H9 (cell line): ENCODE measurements around the gene BSN. TPM values are rescaled to one million over a fixed set of nuclear protein-coding genes. Genes with fewer than 3 reads are reported as not detected.

Source experiments
- DNase-seq: peaks from one replicate; pipeline ENCODE4 v3.0.0-alpha.2; 2017
- H2AFZ ChIP-seq: one replicate; pipeline ENCODE4 v1.6.1; 2013; ENCODE audit warnings: mild to moderate bottlenecking, low read length, control low read depth, moderate library complexity
- H2AK5ac ChIP-seq: 2 replicates; pipeline ENCODE4 v1.6.1; 2013; ENCODE audit warnings: low read length, control low read depth, mixed read lengths; ENCODE audit not compliant: insufficient read length
- H2BK120ac ChIP-seq: one replicate; pipeline ENCODE4 v1.6.1; 2013; ENCODE audit warnings: low read depth, mild to moderate bottlenecking, low read length, control low read depth, inconsistent platforms; ENCODE audit not compliant: poor library complexity, severe bottlenecking
- H2BK12ac ChIP-seq: 2 replicates; pipeline ENCODE4 v1.6.1; 2013; ENCODE audit warnings: low read length, control low read depth, mixed read lengths, low read depth; ENCODE audit not compliant: insufficient read length
- H2BK15ac ChIP-seq: 2 replicates; pipeline ENCODE4 v1.6.1; 2013; ENCODE audit warnings: low read depth, low read length, control low read depth
- H2BK20ac ChIP-seq: one replicate; pipeline ENCODE4 v1.6.1; 2013; ENCODE audit warnings: low read depth, mild to moderate bottlenecking, low read length, control low read depth, inconsistent platforms; ENCODE audit not compliant: poor library complexity, severe bottlenecking
- H2BK5ac ChIP-seq: 2 replicates; pipeline ENCODE4 v1.6.1; 2013; ENCODE audit warnings: low read length, control low read depth, mixed read lengths; ENCODE audit not compliant: insufficient read length
- H3K14ac ChIP-seq: 2 replicates; pipeline ENCODE4 v1.6.1; 2013; ENCODE audit warnings: low read length, control low read depth; ENCODE audit not compliant: insufficient read depth
- H3K18ac ChIP-seq: 2 replicates; pipeline ENCODE4 v1.6.1; 2013; ENCODE audit warnings: low read depth, mild to moderate bottlenecking, mixed read lengths, low read length, control low read depth; ENCODE audit not compliant: insufficient read length
- H3K23ac ChIP-seq: 2 replicates; pipeline ENCODE4 v1.6.1; 2013; ENCODE audit warnings: low read length, control low read depth, mixed read lengths, low read depth; ENCODE audit not compliant: insufficient read length
- H3K23me2 ChIP-seq: 2 replicates; pipeline ENCODE4 v1.6.1; 2013; ENCODE audit warnings: low read depth, mild to moderate bottlenecking, mixed read lengths, low read length, control low read depth; ENCODE audit not compliant: insufficient read length, poor library complexity, severe bottlenecking
- H3K27ac ChIP-seq: 2 replicates; pipeline ENCODE4 v1.5.1; 2013; ENCODE audit warnings: low read length, control low read depth, mixed read lengths, low read depth; ENCODE audit not compliant: insufficient read length
- H3K27me3 ChIP-seq: 2 replicates; pipeline ENCODE4 v1.6.1; 2013; ENCODE audit warnings: low read length, control low read depth, inconsistent platforms; ENCODE audit not compliant: insufficient read depth
- H3K4ac ChIP-seq: 2 replicates; pipeline ENCODE4 v1.6.1; 2013; ENCODE audit warnings: low read depth, mild to moderate bottlenecking, control low read depth, inconsistent platforms, low read length, moderate library complexity
- H3K4me1 ChIP-seq: 2 replicates; pipeline ENCODE4 v1.6.1; 2013; ENCODE audit warnings: low read length, control low read depth, inconsistent platforms; ENCODE audit not compliant: insufficient read depth
- H3K4me2 ChIP-seq: 2 replicates; pipeline ENCODE4 v1.6.1; 2013; ENCODE audit warnings: low read length, control low read depth, mixed read lengths; ENCODE audit not compliant: insufficient read length, insufficient read depth
- H3K56ac ChIP-seq: 2 replicates; pipeline ENCODE4 v1.6.1; 2013; ENCODE audit warnings: low read depth, mild to moderate bottlenecking, mixed read lengths, low read length, control low read depth; ENCODE audit not compliant: insufficient read length
- H3K79me1 ChIP-seq: 2 replicates; pipeline ENCODE4 v1.6.1; 2013; ENCODE audit warnings: low read depth, mild to moderate bottlenecking, moderate library complexity, low read length, control low read depth, inconsistent platforms; ENCODE audit not compliant: insufficient read depth, poor library complexity, severe bottlenecking
- H3K79me2 ChIP-seq: 2 replicates; pipeline ENCODE4 v1.6.1; 2013; ENCODE audit warnings: low read length, control low read depth, inconsistent platforms; ENCODE audit not compliant: insufficient read depth
- H3K9ac ChIP-seq: 2 replicates; pipeline ENCODE4 v1.6.1; 2013; ENCODE audit warnings: low read length, control low read depth, mixed read lengths; ENCODE audit not compliant: insufficient read length; ENCODE audit errors: extremely low read depth
- H3K9me3 ChIP-seq: one replicate; pipeline ENCODE4 v1.6.1; 2013; ENCODE audit warnings: low read depth, low read length, inconsistent platforms; ENCODE audit not compliant: control insufficient read depth
- H3T11ph ChIP-seq: one replicate; pipeline ENCODE4 v1.6.1; 2013; ENCODE audit warnings: mild to moderate bottlenecking, low read length, control low read depth, inconsistent platforms
- H4K20me1 ChIP-seq: one replicate; pipeline ENCODE4 v1.6.1; 2013; ENCODE audit not compliant: control insufficient read depth, insufficient read length, insufficient read depth
- H4K5ac ChIP-seq: 2 replicates; pipeline ENCODE4 v1.6.1; 2013; ENCODE audit warnings: low read depth, mild to moderate bottlenecking, mixed read lengths, low read length, control low read depth; ENCODE audit not compliant: insufficient read length
- H4K8ac ChIP-seq: replicated peaks from 2 replicates; pipeline ENCODE4 v1.6.1; 2013; ENCODE audit warnings: low read length, control low read depth, mixed read lengths, low read depth; ENCODE audit not compliant: insufficient read length
- H4K91ac ChIP-seq: 2 replicates; pipeline ENCODE4 v1.6.1; 2013; ENCODE audit warnings: low read depth, mild to moderate bottlenecking, moderate library complexity, mixed read lengths, low read length, control low read depth; ENCODE audit not compliant: insufficient read length
- H3K27ac Mint-ChIP-seq, 3 experiments: 2 replicates in 2 of 3; 3 replicates in 1 of 3; pipeline ENCODE4 v1.8.0; 2020 to 2021; ENCODE audit warnings: mixed read lengths in 3 of 3, mild to moderate bottlenecking in 1 of 3, moderate library complexity in 1 of 3
- H3K27me3 Mint-ChIP-seq: 2 replicates; pipeline ENCODE4 v1.8.0; 2021; ENCODE audit warnings: low read depth, mild to moderate bottlenecking, moderate library complexity, mixed read lengths
- H3K36me3 Mint-ChIP-seq, 3 experiments: 2 replicates in 2 of 3; 3 replicates in 1 of 3; pipeline ENCODE4 v1.8.0; 2020 to 2021; ENCODE audit warnings: low read depth in 3 of 3, mixed read lengths in 3 of 3; ENCODE audit not compliant: insufficient read depth in 1 of 3
- H3K4me1 Mint-ChIP-seq, 2 experiments: 2 replicates each; pipeline ENCODE4 v1.8.0; 2020; ENCODE audit warnings: mixed read lengths in 2 of 2
- H3K4me3 Mint-ChIP-seq, 2 experiments: 2 replicates in 1 of 2; 3 replicates in 1 of 2; pipeline ENCODE4 v1.8.0; 2020 to 2021; ENCODE audit warnings: mild to moderate bottlenecking in 2 of 2, mixed read lengths in 2 of 2, moderate library complexity in 1 of 2
- H3K9me3 Mint-ChIP-seq, 2 experiments: 2 replicates in 1 of 2; 3 replicates in 1 of 2; pipeline ENCODE4 v1.8.0; 2020; ENCODE audit warnings: mild to moderate bottlenecking in 2 of 2, mixed read lengths in 2 of 2, moderate library complexity in 1 of 2
- CTCF ChIP-seq: fragments of 200-600 bp; sonication (generic); conservative IDR thresholded peaks from 3 replicates; pipeline ENCODE4 v1.8.0; 2021; ENCODE audit warnings: antibody characterized with exemption, mild to moderate bottlenecking
- WGBS: extraction: QIAGEN DNeasy Blood & Tissue Kit; methylation state at CpG from one replicate; pipeline ENCODE4 v1.1.7; 2013; ENCODE audit warnings: missing lambda C conversion rate, low lambda C conversion rate, mixed read lengths; ENCODE audit not compliant: insufficient read length; ENCODE audit errors: extremely low coverage; 5-methylcytosine and 5-hydroxymethylcytosine counted together
- total RNA-seq: library from RNA; stranded (reverse); gene quantifications from 2 replicates; pipeline ENCODE4 v1.2.1, GENCODE V29; 2021

The BSN gene
- total RNA-seq, 1 experiment from 2014 or later: 2.4 TPM

GRCh38 chr3:49620728-49621127, 66.5 kb downstream of the BSN start:
- no peaks in the 10 kb centered on the region for H4K20me1 ChIP-seq
- no peak overlapping the region for H2BK20ac ChIP-seq
- H3K4me1 ChIP-seq: no peaks in the 10 kb centered on the region; the same call in 1 of the 2 replicates
- no CpG with 5 or more reads among the region's 8 CpGs for WGBS
- no peak overlapping the region for H3K9ac ChIP-seq
- no peaks in the 10 kb centered on the region for H3K79me1 ChIP-seq
- Mint-ChIP-seq H3K4me3 (no peak overlapping the region), H3K9me3 (no peaks in the 10 kb centered on the region), H3K27ac (no peak overlapping the region), H3K27me3 (no peaks in the 10 kb centered on the region; the same call in 1 of the 2 replicates), H3K4me1 (peaks cover 11 to 14% of the 10 kb centered on the region in 2 experiments), H3K36me3 (no peaks in the 10 kb centered on the region)
- no peak overlapping the region for H3K18ac ChIP-seq
- H2BK12ac ChIP-seq: no peak overlapping the region
- H4K8ac ChIP-seq: no peak overlapping the region
- H2BK5ac ChIP-seq: no peak overlapping the region
- H3K79me2 ChIP-seq: no peaks in the 10 kb centered on the region
- DNase-seq: no peak
- no peak for TF ChIP-seq CTCF
- no peak overlapping the region for H2BK15ac ChIP-seq
- no peak overlapping the region for H3K27ac ChIP-seq
- H3K4ac ChIP-seq: no peak overlapping the region
- no peaks in the 10 kb centered on the region for H3K27me3 ChIP-seq
- H3K23me2 ChIP-seq: no peaks in the 10 kb centered on the region
- no peak overlapping the region for H2AK5ac ChIP-seq
- no peak overlapping the region for H3K56ac ChIP-seq
- H3K23ac ChIP-seq: no peak overlapping the region
- H4K91ac ChIP-seq: no peak overlapping the region
- no peak overlapping the region for H2BK120ac ChIP-seq
- no peak overlapping the region for H3T11ph ChIP-seq
- H3K14ac ChIP-seq: no peak overlapping the region
- no peaks in the 10 kb centered on the region for H3K9me3 ChIP-seq
- H4K5ac ChIP-seq: no peak overlapping the region
- H2AFZ ChIP-seq: no peak overlapping the region
- H3K4me2 ChIP-seq: no peak overlapping the region
